PFSK-1 (cell line): ENCODE measurements around the gene DNAJB1.

ENCODE experiments used
- POLR2AphosphoS5 ChIP-seq: IDR thresholded peaks from 2 replicates; pipeline ENCODE4 v1.6.1; 2012; ENCODE audit warnings: low read depth, mild to moderate bottlenecking, control low read depth, low read length, moderate library complexity
- TAF1 ChIP-seq: IDR thresholded peaks from 2 replicates; pipeline ENCODE4 v1.6.1; 2012; ENCODE audit warnings: low read length, control low read depth, borderline replicate concordance; ENCODE audit not compliant: insufficient read depth
- TF ChIP-seq, protein P1 (sequence below), 2 experiments: IDR thresholded peaks; 2 replicates each; pipeline versions ENCODE4 v1.6.1 to v1.8.0; 2011 to 2012; ENCODE audit warnings: low read depth in 2 of 2, low read length in 2 of 2, control low read depth in 1 of 2, inconsistent platforms in 1 of 2, mild to moderate bottlenecking in 1 of 2, moderate library complexity in 1 of 2; ENCODE audit not compliant: insufficient read depth in 1 of 2

DNA sequence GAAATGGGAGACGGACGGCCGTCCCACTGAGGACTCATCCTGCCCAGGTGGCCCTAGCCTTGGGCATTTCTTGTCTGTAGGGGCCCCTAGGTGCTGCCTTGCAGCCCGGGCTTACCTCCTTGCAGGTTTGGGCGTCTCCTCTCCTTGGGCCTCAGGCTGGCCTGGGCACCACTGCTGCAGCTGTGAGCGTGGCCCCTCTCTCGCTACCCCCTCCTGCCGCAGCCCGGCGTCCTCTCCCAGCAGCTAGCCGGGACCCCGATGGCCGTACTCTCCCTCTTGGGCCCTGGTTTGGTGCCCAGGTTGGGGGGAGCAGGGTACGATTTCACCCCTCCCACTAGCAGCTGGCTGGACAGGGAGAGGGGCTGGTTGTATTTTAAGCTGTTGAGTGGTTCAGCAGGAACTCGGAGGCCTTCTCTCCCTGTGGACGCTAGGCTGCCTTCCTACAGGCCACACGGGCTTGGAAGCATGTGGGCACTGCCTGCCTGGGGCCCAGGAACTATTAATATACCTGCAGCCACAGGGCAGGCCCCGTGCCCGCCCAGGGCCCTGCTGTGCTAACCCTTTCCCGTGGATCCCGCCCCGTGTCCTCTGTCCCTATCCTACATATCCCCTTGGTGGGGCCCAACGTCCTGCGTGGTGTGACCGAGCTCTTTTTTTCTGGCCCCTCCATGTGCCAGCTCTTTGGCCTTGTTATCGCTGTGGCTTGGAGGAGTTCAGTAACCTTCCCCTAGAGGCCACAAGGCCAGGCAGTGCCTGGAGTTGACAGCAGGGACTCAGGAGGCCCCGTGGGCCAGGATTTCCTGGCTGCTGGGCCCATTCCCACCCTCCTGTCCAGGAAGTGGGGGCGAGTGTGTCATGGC is 41.9 kb upstream of the DNAJB1 start:
- TF ChIP-seq, protein P1, sequence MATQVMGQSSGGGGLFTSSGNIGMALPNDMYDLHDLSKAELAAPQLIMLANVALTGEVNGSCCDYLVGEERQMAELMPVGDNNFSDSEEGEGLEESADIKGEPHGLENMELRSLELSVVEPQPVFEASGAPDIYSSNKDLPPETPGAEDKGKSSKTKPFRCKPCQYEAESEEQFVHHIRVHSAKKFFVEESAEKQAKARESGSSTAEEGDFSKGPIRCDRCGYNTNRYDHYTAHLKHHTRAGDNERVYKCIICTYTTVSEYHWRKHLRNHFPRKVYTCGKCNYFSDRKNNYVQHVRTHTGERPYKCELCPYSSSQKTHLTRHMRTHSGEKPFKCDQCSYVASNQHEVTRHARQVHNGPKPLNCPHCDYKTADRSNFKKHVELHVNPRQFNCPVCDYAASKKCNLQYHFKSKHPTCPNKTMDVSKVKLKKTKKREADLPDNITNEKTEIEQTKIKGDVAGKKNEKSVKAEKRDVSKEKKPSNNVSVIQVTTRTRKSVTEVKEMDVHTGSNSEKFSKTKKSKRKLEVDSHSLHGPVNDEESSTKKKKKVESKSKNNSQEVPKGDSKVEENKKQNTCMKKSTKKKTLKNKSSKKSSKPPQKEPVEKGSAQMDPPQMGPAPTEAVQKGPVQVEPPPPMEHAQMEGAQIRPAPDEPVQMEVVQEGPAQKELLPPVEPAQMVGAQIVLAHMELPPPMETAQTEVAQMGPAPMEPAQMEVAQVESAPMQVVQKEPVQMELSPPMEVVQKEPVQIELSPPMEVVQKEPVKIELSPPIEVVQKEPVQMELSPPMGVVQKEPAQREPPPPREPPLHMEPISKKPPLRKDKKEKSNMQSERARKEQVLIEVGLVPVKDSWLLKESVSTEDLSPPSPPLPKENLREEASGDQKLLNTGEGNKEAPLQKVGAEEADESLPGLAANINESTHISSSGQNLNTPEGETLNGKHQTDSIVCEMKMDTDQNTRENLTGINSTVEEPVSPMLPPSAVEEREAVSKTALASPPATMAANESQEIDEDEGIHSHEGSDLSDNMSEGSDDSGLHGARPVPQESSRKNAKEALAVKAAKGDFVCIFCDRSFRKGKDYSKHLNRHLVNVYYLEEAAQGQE (IDR thresholded peaks at IDR 0.05; ENCODE audit: insufficient read depth in 1 of 2, low read depth in 2 of 2, low read length in 2 of 2): no peak
- TF ChIP-seq POLR2AphosphoS5: no peak
- TF ChIP-seq TAF1: no peak
